Hematopoietic multipotent progenitor cell treated with erythropoietin and hydrocortisone succinate and interleukin-3 and kit ligand, for 15 days (in vitro differentiated cells): ENCODE results near the gene GOLGB1.
"Not testable (repeated sequence)": the region's sequence is repeated elsewhere in the genome, so short reads cannot be mapped to it uniquely, and the experiment has no call there.

Source experiments
- DNase-seq: peaks from one replicate; pipeline ENCODE4 v3.0.0-alpha.2; 2015; ENCODE audit warnings: low spot score

GOLGB1 gene, protein sequence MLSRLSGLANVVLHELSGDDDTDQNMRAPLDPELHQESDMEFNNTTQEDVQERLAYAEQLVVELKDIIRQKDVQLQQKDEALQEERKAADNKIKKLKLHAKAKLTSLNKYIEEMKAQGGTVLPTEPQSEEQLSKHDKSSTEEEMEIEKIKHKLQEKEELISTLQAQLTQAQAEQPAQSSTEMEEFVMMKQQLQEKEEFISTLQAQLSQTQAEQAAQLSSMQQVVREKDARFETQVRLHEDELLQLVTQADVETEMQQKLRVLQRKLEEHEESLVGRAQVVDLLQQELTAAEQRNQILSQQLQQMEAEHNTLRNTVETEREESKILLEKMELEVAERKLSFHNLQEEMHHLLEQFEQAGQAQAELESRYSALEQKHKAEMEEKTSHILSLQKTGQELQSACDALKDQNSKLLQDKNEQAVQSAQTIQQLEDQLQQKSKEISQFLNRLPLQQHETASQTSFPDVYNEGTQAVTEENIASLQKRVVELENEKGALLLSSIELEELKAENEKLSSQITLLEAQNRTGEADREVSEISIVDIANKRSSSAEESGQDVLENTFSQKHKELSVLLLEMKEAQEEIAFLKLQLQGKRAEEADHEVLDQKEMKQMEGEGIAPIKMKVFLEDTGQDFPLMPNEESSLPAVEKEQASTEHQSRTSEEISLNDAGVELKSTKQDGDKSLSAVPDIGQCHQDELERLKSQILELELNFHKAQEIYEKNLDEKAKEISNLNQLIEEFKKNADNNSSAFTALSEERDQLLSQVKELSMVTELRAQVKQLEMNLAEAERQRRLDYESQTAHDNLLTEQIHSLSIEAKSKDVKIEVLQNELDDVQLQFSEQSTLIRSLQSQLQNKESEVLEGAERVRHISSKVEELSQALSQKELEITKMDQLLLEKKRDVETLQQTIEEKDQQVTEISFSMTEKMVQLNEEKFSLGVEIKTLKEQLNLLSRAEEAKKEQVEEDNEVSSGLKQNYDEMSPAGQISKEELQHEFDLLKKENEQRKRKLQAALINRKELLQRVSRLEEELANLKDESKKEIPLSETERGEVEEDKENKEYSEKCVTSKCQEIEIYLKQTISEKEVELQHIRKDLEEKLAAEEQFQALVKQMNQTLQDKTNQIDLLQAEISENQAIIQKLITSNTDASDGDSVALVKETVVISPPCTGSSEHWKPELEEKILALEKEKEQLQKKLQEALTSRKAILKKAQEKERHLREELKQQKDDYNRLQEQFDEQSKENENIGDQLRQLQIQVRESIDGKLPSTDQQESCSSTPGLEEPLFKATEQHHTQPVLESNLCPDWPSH (N-terminal part only)

DNA sequence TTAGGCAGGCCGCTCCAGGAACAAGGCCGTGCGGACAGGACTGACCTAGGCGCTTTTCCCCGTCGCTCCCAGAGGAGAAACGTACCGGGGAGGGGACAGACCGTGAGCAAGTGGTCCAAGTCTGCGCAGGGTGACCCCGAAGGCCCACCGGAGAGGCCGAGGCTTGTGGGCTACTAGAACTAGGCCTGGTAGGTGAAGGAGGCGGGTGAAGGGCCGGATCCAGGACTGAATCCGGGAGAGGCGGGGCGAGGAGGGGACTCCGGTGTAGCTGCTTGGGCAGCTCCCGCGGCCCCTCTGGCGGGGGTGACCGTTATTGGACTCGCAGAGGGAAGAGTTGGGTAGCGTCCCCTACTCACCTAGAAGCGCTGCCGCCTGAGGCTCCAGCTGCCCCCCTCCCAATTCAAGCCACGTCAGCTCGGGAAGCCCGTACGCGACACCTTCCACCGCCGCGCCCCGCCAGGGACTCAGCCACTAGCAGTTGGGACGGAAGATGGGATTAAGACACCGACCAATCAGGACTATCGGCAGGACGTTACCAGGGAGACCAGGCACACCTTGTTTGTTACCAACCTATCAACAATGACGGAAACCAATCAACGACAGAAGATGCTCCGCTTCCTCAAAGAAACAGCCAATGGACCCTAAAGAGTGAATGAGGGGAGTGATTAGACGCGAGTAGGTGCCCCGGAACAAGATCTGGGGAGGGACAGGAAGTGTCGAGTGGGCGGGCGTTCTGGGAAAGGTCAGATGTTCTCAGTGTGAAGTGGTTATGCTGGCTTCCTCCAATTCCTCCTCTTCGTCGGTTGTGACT is at the start of gene GOLGB1:
GOLGB1 (minus strand) TSS at position 466 of the 811 bp plus-strand sequence. CDS start 18,770 bp downstream, outside the sequence.
- peak; percentile 97 for DNase-seq

DNA sequence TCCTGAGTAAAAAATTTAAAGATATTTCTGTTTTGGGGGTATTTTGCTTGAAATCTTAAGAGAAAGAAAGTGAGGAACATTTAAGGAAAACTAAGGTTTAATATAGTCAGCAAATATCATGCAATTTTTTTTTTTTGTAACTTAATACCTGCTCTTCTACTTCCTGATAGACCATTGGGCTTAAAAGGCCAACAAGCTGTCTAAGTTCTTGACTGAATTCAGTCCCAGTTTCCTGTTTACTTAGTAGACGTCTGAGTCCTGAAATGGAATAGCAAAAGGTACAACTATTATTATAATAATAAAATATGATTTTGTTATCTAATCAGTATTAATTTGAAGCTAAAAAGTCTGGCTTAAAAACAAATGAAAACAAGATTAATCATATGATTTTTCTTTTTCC is 47.4 kb upstream of the GOLGB1 start:
- no peak for DNase-seq

DNA sequence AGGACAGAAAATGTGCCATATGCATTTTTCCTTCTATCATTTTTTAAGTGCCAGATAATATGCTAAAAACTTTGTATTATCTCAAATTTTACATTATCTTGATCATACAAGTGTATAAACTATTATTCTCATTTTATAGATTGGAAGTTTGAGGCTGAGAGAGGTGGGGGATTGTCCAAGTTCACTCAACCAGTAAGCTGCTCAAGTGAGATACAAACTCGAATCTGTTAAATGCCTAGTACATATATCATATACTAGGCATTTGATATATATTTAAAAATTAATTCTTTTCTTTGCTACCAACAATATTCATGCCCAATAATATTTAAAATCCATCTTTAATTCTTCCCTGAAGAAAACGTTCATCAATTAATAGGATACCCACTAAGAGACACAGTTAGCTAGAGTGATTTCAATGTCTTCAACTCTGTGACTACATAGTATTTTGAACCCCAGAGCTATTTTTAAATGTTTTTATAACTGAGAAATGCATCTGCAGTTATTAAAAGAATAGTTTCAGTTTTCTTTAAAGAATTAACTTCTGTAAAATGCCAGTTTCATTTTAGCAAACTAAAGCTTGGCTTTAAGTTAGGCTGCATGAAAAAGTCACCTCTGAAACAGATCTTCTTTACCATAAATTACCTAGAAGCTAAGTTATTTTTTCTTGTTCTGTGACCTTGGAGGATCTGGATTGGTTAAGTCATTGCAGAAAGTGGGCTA is 44.9 kb upstream of the GOLGB1 start:
- DNase-seq = no peak

DNA sequence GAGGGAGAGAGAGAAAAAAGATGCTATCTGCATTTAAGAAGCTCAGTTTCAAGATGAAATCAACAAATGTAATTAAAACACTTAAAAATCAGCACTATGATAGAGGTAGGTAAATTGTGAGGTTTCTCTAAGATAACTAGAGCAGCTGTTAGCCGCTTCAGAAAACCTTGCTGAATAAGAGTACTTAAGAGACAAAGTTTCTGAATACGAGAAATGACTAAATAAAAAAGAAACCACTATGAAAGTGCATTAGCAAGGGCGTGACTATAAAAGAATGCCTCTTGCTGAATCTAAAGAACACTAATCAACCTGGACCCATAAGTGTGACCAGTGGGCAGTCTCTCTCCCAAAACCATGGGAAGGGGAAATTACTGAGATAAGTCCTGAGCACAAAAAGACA is 43.5 kb upstream of the GOLGB1 start:
- DNase-seq = no peak

DNA sequence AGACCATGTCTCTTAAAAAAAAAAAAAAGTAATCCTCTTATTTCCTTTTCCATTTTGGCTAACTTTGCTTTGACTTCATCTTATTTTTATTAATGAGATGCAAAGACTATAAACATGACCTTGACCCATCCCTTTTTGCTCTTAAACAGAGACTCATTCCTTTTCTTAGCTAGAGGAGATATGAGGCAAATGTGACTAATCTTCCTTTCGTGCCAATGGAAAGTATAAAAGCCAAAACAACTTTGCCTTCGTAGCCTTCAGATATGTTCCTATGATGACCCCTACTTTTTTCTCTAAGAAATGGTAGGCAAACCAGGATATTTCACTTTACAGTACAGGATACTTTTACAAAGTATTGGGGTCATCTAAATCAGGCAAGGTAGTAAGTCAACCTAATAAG is 36.9 kb upstream of the GOLGB1 start:
- no peak for DNase-seq

DNA sequence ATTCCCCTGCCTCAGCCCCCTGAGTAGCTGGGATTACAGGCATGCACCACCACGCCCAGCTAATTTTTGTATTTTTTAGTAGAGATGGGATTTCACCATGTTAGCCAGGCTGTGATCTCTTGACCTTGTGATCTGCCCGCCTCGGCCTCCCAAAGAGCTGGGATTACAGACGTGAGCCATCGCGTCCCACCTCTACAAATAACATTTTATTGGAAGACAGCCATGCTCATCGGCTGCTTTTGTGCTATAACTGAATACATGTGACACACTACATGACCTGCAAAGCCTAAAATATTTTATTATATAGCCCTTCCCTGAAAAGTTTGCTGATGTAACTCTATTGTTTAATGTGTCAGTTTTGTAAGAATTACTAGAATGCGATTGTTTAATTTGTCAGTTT is 33.2 kb upstream of the GOLGB1 start:
- not testable (repeated sequence) for DNase-seq

DNA sequence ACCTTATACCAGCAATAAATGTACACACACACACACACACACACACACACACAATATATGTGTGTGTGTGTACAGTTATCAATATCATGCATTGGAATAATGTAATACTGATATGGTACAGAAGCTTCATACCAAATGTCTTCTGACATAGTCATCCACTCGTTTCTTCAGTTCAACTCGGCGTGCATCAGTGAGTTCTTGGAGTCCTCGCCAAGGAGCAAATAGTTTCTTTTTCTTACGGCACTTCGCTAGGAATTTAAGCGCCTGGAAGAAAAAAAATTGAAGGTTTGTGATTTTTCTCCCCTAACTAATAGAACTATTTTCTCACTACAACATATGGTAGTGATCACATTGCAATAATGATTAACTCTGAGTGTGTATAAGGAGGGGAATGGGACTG is 32.1 kb upstream of the GOLGB1 start:
- DNase-seq = no peak

DNA sequence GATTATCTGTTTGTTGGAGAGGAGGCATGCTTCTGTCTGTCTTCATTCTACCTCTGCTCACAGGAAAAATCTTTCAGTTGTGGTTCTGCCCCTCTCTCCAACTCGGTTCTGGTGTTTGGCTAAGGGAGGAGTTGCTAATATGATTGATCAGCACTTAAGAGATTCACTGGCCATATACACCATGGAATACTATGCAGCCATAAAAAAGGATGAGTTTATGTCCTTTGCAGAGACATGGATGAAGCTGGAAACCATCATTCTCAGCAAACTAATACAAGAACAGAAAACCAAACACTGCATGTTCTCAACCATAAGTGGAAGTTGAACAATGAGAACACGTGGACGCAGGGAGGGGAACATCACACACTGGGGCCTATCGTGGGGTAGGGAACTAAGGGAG is 25.6 kb upstream of the GOLGB1 start:
- not testable (repeated sequence) for DNase-seq

DNA sequence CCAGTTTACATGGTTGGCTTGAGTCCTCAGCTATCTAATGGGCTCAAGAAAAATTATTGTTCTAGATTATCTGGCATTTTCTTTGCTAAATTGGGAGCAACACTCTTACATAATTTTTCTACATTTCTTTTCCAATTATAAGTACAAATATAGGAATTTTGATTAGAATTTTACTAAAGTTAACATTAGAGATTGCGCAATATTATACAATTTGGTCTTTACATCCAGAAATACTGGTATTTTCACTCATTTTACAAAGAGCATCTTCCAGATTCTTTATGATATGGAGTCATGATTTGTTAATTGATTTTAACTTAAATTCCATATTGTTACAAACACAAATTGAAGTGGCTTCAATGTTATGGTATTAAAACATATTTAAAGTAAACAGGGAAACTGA is 19.7 kb upstream of the GOLGB1 start:
- no peak for DNase-seq

DNA sequence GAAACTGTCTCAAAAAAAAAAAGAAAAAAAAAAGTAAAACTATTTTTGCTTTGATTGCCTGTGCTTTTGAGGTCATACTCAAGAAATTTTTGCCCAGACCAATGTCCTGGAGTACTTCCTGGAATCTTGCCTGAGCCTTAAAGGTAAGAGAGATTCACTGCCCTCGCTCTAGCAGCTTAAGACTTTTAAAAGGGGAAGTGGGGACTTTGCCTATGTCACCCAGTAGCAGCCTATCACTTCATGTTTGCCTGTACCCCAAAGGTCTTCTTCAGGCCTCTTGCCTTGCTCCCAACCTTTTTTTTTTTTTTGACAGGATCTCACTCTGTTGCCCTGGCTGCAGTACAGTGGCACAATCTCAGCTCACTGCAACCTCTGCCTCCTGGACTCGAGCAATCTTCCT is 18.9 kb upstream of the GOLGB1 start:
- DNase-seq = no peak

DNA sequence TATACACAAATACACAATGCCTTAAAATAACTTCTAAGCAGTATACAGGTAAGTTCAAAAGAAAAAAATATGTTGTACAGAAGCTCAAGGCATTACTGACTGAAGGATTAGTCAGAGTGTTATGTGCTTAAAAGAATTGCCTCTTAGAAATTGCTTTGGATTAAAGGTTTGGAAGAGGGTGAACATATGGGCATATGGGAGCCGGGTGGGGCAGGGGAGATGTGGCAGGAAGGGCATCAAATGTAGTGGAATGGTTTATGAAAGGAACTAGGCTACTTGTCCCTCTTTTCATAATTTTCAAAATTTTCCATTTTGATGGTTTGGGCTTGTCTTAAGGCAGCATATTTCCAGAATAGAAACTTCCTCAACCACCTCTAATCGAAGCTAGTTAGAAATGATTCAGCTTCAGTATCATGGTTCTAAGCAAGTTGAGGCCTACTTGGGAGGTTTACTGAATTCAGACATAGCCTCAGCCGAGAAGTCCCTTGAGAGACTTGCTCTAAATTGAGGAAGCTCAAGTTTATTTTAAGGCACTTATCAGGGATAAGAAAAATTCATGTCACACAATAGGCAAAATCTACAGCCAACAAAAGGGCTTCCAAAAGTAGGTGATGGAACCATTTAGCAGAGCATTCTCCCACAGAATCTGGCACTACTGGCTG is 10.1 kb upstream of the GOLGB1 start:
- DNase-seq = no peak

DNA sequence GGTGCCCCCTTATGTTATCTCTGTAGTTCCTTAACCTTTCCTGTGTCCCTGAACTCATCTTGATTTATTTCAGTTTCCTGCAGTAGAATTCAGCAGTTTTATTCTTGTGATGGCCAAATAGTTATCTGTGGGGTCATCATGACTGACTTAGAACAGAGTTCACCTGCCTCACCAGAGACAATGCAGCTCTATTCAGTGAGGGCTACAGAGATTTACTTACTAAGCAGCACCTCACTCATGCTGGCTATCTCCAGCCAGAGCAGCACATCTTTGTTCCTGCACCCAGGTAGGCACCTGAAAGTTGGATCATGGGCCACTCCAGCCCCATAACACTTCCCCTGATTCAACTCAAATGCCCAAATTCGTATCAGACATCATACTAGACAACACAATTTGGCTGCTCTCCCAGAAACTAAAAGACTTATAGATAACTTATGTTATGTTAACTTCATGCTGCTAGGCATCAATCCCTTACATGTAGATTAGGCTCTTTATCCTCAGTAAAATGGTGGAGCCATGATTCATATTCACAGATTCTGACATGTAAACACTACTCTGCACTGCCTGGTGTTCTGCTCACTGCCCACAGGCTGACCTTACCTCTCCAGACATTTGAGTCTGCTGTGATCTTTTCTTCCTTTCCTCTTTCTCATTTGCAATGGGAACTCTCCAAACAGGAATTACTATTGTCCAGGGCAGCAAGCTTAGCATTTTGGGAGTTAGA is 9.3 kb upstream of the GOLGB1 start:
- no peak for DNase-seq

DNA sequence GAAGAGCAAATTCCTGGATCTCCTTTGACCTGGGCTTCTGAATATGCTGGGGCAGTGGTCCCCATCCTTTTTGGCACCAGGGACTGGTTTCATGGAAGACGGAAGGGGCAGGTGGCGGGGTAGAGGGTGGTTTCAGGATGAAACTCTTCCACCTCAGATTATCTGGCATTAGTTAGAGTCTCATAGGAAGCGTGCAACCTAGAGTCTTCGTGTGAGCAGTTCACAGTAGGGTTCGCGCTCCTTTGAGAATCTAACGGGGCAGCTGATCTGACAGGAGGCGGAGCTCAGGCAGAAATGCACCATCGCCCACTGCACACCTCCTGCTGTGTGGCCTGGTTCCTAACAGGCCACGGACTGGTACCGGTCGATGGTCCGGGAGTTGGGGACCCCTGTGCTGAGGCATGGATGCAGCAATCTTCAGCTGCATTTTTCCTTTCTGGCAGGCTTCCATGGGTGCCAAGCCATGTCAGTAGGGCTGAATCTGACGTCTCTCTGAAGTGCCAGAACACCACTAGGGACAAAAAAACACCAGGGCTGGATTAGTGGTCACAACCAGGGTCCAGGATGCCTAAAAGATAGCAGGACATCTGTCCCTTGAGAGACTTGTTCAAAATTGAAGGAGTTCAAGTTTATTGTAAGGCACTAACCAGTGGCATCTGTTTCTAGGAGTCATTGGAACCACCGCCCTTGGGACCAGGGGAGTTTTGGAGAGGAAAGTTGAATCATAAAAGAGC is 8.4 kb upstream of the GOLGB1 start:
- no peak for DNase-seq

DNA sequence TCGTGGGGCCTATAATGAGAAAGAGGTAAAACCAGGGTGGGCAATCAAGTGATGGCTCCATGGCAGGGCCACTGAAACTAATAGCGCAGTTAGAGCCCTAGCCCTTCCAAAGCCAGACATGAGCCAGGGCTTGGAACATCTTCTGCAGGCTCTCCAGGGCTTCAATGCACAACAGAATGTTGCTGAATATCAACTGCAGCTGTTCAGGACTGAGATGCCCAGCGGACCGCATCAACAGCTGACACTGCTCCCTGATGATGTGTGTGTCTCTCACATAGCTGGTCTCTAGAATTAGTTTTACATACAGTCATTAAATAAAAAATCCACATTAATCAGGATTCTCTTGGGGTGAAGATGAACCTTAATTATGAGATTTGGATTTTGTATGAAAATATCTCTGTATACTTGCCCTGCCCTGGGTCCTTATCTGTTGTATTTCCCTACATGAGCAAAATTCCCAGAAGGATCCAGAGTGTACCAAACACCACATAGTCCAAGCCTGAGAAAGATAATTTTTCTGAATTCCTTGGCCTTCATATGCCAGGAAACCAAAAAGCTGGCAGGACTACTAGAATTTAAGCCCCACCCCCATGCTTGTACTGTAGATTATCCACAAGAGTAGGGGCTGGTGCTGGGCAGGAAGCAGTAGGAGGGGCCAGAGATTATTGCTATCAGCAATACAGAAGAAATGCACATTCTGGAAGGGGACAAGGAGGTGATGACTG is 7.7 kb upstream of the GOLGB1 start:
- no peak for DNase-seq

DNA sequence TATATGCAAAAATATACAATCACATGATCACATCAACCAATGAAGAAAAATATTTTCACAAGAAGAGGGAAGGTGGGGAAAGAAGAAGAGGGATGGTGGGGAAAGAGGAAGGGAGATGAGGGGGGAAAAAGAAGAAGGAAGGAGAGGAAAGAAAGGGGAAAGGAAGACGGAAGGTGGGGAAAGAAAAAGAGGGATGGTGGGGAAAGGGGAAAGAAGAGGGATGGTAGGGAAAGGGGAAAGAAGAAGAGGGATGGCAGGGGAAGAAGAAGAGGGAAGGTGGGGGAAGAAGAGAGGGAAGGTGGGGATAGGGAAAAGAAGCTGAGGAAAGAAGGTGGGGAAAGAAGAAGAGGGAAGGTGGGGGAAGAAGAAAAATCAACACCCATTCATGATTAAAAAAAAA is 3.2 kb upstream of the GOLGB1 start:
- DNase-seq = no peak

DNA sequence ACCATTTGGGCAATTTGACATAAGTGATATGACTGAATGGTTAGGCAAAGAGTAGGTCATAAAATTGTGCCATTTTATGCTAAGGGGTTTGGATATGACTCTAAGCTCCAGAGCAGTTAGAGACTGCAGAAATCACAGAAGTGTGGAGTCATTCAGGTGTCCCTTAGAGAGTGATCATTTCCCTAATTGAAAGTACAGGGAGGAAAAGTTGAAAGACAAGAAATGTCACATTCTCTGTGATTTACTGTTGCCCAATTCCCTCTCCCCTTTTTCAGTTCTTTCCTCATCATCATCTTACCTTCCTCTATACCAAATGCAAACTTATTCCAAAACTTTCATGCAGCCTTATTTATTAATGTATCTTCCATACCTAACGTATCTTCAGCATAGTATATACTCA is 2.7 kb upstream of the GOLGB1 start:
- no peak for DNase-seq

DNA sequence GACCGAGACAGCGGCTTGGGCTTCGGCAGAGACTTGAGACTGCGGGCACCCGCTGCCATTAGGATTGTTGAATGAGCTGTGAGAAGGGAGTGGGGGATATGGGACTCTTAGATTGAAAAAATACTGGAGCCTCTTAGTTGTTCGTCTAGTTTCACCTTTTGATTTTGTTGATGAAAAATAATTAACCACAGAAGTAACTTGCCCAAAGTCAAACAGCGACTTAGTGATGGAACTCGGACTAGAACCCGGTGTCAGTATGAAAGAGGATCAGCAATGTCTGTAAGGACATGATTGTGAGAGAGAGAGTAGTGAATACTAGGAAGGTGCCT is 510 bp upstream of the GOLGB1 start:
- DNase-seq = no peak

DNA sequence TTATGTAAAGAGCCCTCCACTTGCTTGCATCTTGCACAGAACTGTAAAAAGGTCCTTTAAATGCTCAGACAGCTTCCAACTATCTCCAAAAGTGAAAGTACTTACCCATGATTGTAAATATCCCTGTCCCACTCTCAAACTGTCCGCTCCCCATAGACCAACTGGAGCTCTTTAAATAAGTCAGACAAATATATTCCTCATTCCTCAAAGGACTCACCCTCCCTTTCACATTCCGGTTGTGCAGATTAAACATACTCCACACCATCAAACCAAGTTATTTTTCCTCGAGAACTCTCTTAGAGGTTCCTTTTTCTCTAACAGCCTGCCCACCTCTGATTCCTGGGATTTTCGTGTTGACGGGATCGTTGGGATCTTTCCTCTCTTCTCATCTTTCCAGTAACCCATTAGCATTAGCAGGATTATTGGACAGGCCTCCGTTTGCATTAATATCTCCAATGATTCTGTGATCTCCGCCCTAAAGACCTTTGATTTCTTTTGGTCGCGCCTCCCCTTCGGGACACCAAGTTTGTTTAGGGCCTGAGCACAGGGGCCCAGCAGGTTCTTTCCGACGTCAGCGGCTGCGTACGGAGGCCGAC is 763 bp downstream of the GOLGB1 start:
- peak; percentile 24 for DNase-seq
